Stomach (tissue), 9 donors: ENCODE results near the gene TRIO. TPM values are rescaled to one million over a fixed set of nuclear protein-coding genes. Genes with fewer than 3 reads are reported as not detected.

Source experiments
- DNase-seq, 2 donors: peaks; one replicate each; pipeline versions ENCODE4 v3.0.0 to v3.0.0-alpha.2; 2013 to 2019
- H3K27ac ChIP-seq, 5 donors: fragments of 200-600 bp in 4 of 5; sonication (generic) in 4 of 5; one replicate each; pipeline ENCODE4 v1.5.1; 2013 to 2019; ENCODE audit warnings: mild to moderate bottlenecking in 1 of 5, moderate library complexity in 1 of 5
- H3K27me3 ChIP-seq, 3 donors: fragments of 200-600 bp; sonication (generic); one replicate each; pipeline ENCODE4 v1.5.1; 2017 to 2019; ENCODE audit warnings: mixed run types in 1 of 3
- H3K36me3 ChIP-seq, 4 donors: fragments of 200-600 bp; sonication (generic); 1 replicate in 3 of 4; 2 replicates in 1 of 4; pipeline ENCODE4 v1.5.1; 2016 to 2019
- H3K4me1 ChIP-seq, 4 donors: fragments of 200-600 bp; sonication (generic); one replicate each; pipeline ENCODE4 v1.5.1; 2016 to 2019
- H3K4me3 ChIP-seq, 4 donors: fragments of 200-600 bp; sonication (generic) in 3 of 4; one replicate each; pipeline ENCODE4 v1.5.1; 2016 to 2019; ENCODE audit warnings: mild to moderate bottlenecking in 1 of 4
- H3K9me3 ChIP-seq, 4 donors: fragments of 200-600 bp; sonication (generic); one replicate each; pipeline ENCODE4 v1.5.1; 2016 to 2019
- CTCF ChIP-seq, 7 experiments: fragments of 450-650 bp in 4 of 7; fragments of 200-600 bp in 3 of 7; sonication (generic) in 3 of 7; IDR thresholded peaks; one replicate each; pipeline ENCODE4 v1.5.1; 2016 to 2019; ENCODE audit warnings: antibody characterized with exemption in 7 of 7, control low read depth in 2 of 7, mild to moderate bottlenecking in 1 of 7
- EP300 ChIP-seq: sonication (generic); formaldehyde crosslinking; IDR thresholded peaks from one replicate; pipeline ENCODE4 v1.6.1; 2017; ENCODE audit warnings: antibody characterized with exemption
- POLR2A ChIP-seq, 4 donors: fragments of 450-650 bp; IDR thresholded peaks; one replicate each; pipeline ENCODE4 v1.6.1; 2016; ENCODE audit warnings: antibody characterized with exemption in 4 of 4, control low read depth in 2 of 4, mild to moderate bottlenecking in 1 of 4, moderate library complexity in 1 of 4
- POLR2AphosphoS5 ChIP-seq, 3 donors: sonication (generic); formaldehyde crosslinking; IDR thresholded peaks; one replicate each; pipeline ENCODE4 v1.6.1; 2016; ENCODE audit warnings: antibody characterized with exemption in 3 of 3
- WGBS, 5 donors: extraction: QIAGEN DNeasy Blood & Tissue Kit in 3 of 5; methylation state at CpG; one replicate each; pipeline versions ENCODE4 v1.1.5 to v1.1.7; 2013 to 2018; 5-methylcytosine and 5-hydroxymethylcytosine counted together
- intact Hi-C: fragments of 100-400 bp; cut with DNase I; formaldehyde crosslinking; loops from one replicate; pipeline ENCODE4 v1.15.1; 2023; ENCODE audit warnings: low total_unique reads
- polyA plus RNA-seq, 3 donors: library from polyadenylated mRNA; stranded (reverse); fragments of 200-250 nt; gene quantifications; one replicate each; pipeline ENCODE4 v1.2.3, GENCODE V29; 2013
- total RNA-seq, 5 donors: library from RNA; depleted of rRNA; stranded (reverse); fragments of >200 nt; gene quantifications; one replicate each; pipeline versions ENCODE4 v1.1.0 to v1.2.3, GENCODE V29; 2014 to 2016
- donor health status: healthy with polysubstance abuse.
- donor health status: Bipolar disorder and iron deficiency.
- donor health status: healthy.

Gene TRIO
- total and polyA plus RNA-seq, 8 donors: 9.9 to 558 (median 127) TPM

GRCh38 chr5:14218897-14219573, 75.9 kb downstream of the TRIO start:
- TF ChIP-seq CTCF (IDR thresholded peaks at IDR 0.05): no peak
- TF ChIP-seq POLR2AphosphoS5 (IDR thresholded peaks at IDR 0.05): no peak
- no peak for TF ChIP-seq EP300
- no peak for TF ChIP-seq POLR2A (IDR thresholded peaks at IDR 0.05)
- DNase-seq: no peak
- Histone ChIP-seq H3K27ac (peak overlapping the region; percentile 19 to 76 (median 56)), H3K9me3 (no peaks in the 10 kb centered on the region), H3K4me3 (peak overlapping the region in 1 of 4 donors; percentile 11), H3K4me1 (peaks cover 29 to 71% (median 50%) of the 10 kb centered on the region in 4 donors), H3K36me3 (no peaks in the 10 kb centered on the region), H3K27me3 (no peaks in the 10 kb centered on the region)
- intact Hi-C loops: loop anchor here (10.0 kb wide), 1 partner anchor 74 kb away; the partner anchor contains the start of gene TRIO
- 53 to 68% (median 62%) methylated on average over 10 of the region's 10 CpGs for WGBS, 5 donors

- no peak for DNase-seq
- no peaks in the 10 kb centered on the region for H3K27me3 ChIP-seq
- H3K9me3 ChIP-seq: no peaks in the 10 kb centered on the region
- peak overlapping the region in 3 of 5 donors; percentile 20 to 76 (median 67) for H3K27ac ChIP-seq
- H3K4me1 ChIP-seq: peaks cover 28 to 69% (median 52%) of the 10 kb centered on the region in 4 donors
- intact Hi-C loops: loop anchor here (10.0 kb wide), 1 partner anchor 75 kb away; the partner anchor contains the start of gene TRIO
- no peaks in the 10 kb centered on the region for H3K36me3 ChIP-seq
- H3K4me3 ChIP-seq: no peak overlapping the region
- WGBS, 5 donors: 50 to 58% (median 56%) methylated on average over 6 of the region's 6 CpGs
- no peak for TF ChIP-seq POLR2AphosphoS5 (IDR thresholded peaks at IDR 0.05)
- TF ChIP-seq POLR2A (IDR thresholded peaks at IDR 0.05): no peak
- TF ChIP-seq EP300: no peak
- no peak for TF ChIP-seq CTCF (IDR thresholded peaks at IDR 0.05)
Observed at GRCh38 chr5:14219800-14220512, 76.8 kb downstream of the TRIO start.

GRCh38 chr5:14220642-14221041, 77.5 kb downstream of the TRIO start:
- WGBS, 5 donors: 85 to 100% (median 94%) methylated on average over 1 of the region's 1 CpG
- H3K9me3 ChIP-seq: no peaks in the 10 kb centered on the region
- H3K4me1 ChIP-seq: peaks cover 28 to 69% (median 52%) of the 10 kb centered on the region in 4 donors
- H3K27me3 ChIP-seq: no peaks in the 10 kb centered on the region
- peak overlapping the region in 2 of 5 donors; percentile 67 to 76 for H3K27ac ChIP-seq
- no peak overlapping the region for H3K4me3 ChIP-seq
- H3K36me3 ChIP-seq: no peaks in the 10 kb centered on the region
- intact Hi-C loops: no loop called here
- no peak for TF ChIP-seq POLR2A (IDR thresholded peaks at IDR 0.05)
- no peak for DNase-seq

- Histone ChIP-seq H3K36me3 (no peaks in the 10 kb centered on the region), H3K4me1 (peaks cover 28 to 68% (median 51%) of the 10 kb centered on the region in 4 donors), H3K27me3 (no peaks in the 10 kb centered on the region), H3K4me3 (no peak overlapping the region), H3K9me3 (no peaks in the 10 kb centered on the region), H3K27ac (no peak overlapping the region)
- DNase-seq: no peak
- intact Hi-C loops: no loop called here
- WGBS, 5 donors: 67 to 87% (median 82%) methylated on average over 6 of the region's 6 CpGs
- no peak for TF ChIP-seq POLR2A (IDR thresholded peaks at IDR 0.05)
- TF ChIP-seq EP300: no peak
- TF ChIP-seq CTCF (IDR thresholded peaks at IDR 0.05): no peak
- no peak for TF ChIP-seq POLR2AphosphoS5 (IDR thresholded peaks at IDR 0.05)
Observed at GRCh38 chr5:14221732-14222131, 78.6 kb downstream of the TRIO start.
